Spleen (tissue), 11 donors: ENCODE results near the gene NR1D2. TPM values are rescaled to one million over a fixed set of nuclear protein-coding genes. Genes with fewer than 3 reads are reported as not detected.

Source experiments
- DNase-seq: peaks from one replicate; pipeline ENCODE4 v3.0.0-alpha.2; 2020
- H3K27ac ChIP-seq, 8 donors: fragments of 200-600 bp; sonication (generic) in 7 of 8; 1 replicate in 4 of 8; 2 replicates in 4 of 8; pipeline versions ENCODE4 v1.5.0 to v1.8.0; 2016 to 2021; ENCODE audit warnings: inconsistent platforms in 4 of 8, mild to moderate bottlenecking in 4 of 8, moderate library complexity in 1 of 8
- H3K27me3 ChIP-seq, 7 donors: fragments of 200-600 bp; sonication (generic) in 6 of 7; replicated peaks in 1 of 7; 1 replicate in 4 of 7; 2 replicates in 3 of 7; pipeline versions ENCODE4 v1.5.0 to v1.8.0; 2016 to 2021; ENCODE audit warnings: inconsistent platforms in 3 of 7, mild to moderate bottlenecking in 1 of 7
- H3K36me3 ChIP-seq, 6 donors: fragments of 200-600 bp; sonication (generic) in 5 of 6; 1 replicate in 4 of 6; 2 replicates in 2 of 6; pipeline versions ENCODE4 v1.5.0 to v1.8.0; 2016 to 2021; ENCODE audit warnings: inconsistent platforms in 2 of 6
- H3K4me1 ChIP-seq, 6 donors: fragments of 200-600 bp; sonication (generic) in 5 of 6; 1 replicate in 3 of 6; 2 replicates in 3 of 6; pipeline versions ENCODE4 v1.5.0 to v1.8.0; 2016 to 2021; ENCODE audit warnings: inconsistent platforms in 3 of 6
- H3K4me3 ChIP-seq, 8 donors: fragments of 200-600 bp; sonication (generic) in 7 of 8; 1 replicate in 4 of 8; 2 replicates in 4 of 8; pipeline versions ENCODE4 v1.5.0 to v1.8.0; 2016 to 2021; ENCODE audit warnings: inconsistent platforms in 4 of 8, mild to moderate bottlenecking in 4 of 8, moderate library complexity in 2 of 8
- H3K9me3 ChIP-seq, 8 donors: fragments of 200-600 bp; sonication (generic) in 7 of 8; 1 replicate in 4 of 8; 2 replicates in 4 of 8; pipeline versions ENCODE4 v1.5.0 to v1.8.0; 2016 to 2021; ENCODE audit warnings: inconsistent platforms in 4 of 8
- CTCF ChIP-seq, 11 experiments: fragments of 200-600 bp in 7 of 11; fragments of 450-650 bp in 4 of 11; sonication (generic) in 4 of 11; IDR thresholded peaks in 8 of 11; conservative IDR thresholded peaks in 3 of 11; 1 replicate in 7 of 11; 2 replicates in 4 of 11; pipeline versions ENCODE4 v1.4.0 to v1.8.0; 2016 to 2021; ENCODE audit warnings: antibody characterized with exemption in 11 of 11, inconsistent platforms in 4 of 11, mild to moderate bottlenecking in 1 of 11
- POLR2A ChIP-seq, 3 donors: fragments of 450-650 bp; IDR thresholded peaks; one replicate each; pipeline ENCODE4 v1.5.1; 2017; ENCODE audit warnings: antibody characterized with exemption in 3 of 3, mild to moderate bottlenecking in 1 of 3
- POLR2AphosphoS5 ChIP-seq, 3 donors: sonication (generic); formaldehyde crosslinking; IDR thresholded peaks; one replicate each; pipeline ENCODE4 v1.5.1; 2017; ENCODE audit warnings: antibody characterized with exemption in 3 of 3
- WGBS, 5 donors: extraction: QIAGEN DNeasy Blood & Tissue Kit in 3 of 5; methylation state at CpG; one replicate each; pipeline versions ENCODE4 v1.1.5 to v1.1.7; 2013 to 2018; 5-methylcytosine and 5-hydroxymethylcytosine counted together
- intact Hi-C: fragments of 100-400 bp; cut with DNase I; formaldehyde crosslinking; loops from one replicate; pipeline ENCODE4 v1.15.0; 2023; ENCODE audit warnings: low total_unique reads
- polyA plus RNA-seq, 3 donors: library from polyadenylated mRNA; stranded (reverse); fragments of 200-250 nt; gene quantifications; one replicate each; pipeline ENCODE4 v1.2.1, GENCODE V29; 2013
- total RNA-seq, 7 donors: library from RNA; depleted of rRNA in 3 of 7; stranded (reverse); fragments of >200 nt in 3 of 7; fragmentation: NEBNext Ultra II Directional in 4 of 7; extraction: Animal tissue kit (Norgen Biotek cat#: 25700) in 4 of 7; gene quantifications; one replicate each; pipeline versions ENCODE4 v1.1.0 to v1.2.1, GENCODE V29; 2016 to 2021
- donor health status: healthy with polysubstance abuse.
- donor health status: DM: no; HTN: no; CAD: no; lungs with moderate emphysema.
- donor health status: DM: no; HTN: no; CAD: no.
- donor health status: Bipolar disorder and iron deficiency.
- donor health status: healthy.
- donor health status: DM: no; HTN: no; CAD: no.
- donor health status: DM: yes; HTN: yes; CAD: no.

NR1D2 gene
- total and polyA plus RNA-seq, 10 donors, result 6.1 to 44.4 (median 33.3) TPM

GRCh38 chr3:23981136-23981535, 36.0 kb downstream of the NR1D2 start:
- H3K4me1 ChIP-seq, result no peaks in the 10 kb centered on the region
- TF ChIP-seq POLR2AphosphoS5 (IDR thresholded peaks at IDR 0.05) (peak in 1 of 3 donors; percentile 54), CTCF (IDR thresholded peaks at IDR 0.05 in 8 of 11, conservative IDR thresholded peaks at IDR 0.05 in 3 of 11) (no peak), POLR2A (IDR thresholded peaks at IDR 0.05) (no peak)
- intact Hi-C loops, result no loop called here
- H3K36me3 ChIP-seq, result peaks cover 0 to 39% (median 12%) of the 10 kb centered on the region in 6 donors
- DNase-seq, result no peak
- H3K27me3 ChIP-seq, result no peaks in the 10 kb centered on the region
- no peak overlapping the region for H3K27ac ChIP-seq
- no peak overlapping the region for H3K4me3 ChIP-seq
- peaks cover 0 to 4% (median 3%) of the 10 kb centered on the region in 8 donors for H3K9me3 ChIP-seq
- WGBS, 5 donors, result 93 to 99% (median 94%) methylated on average over 4 to 7 of the region's 7 CpGs

GRCh38 chr3:23981955-23982354, 36.9 kb downstream of the NR1D2 start:
- WGBS, 5 donors, result 72 to 91% (median 85%) methylated on average over 2 to 5 of the region's 5 CpGs
- TF ChIP-seq POLR2AphosphoS5 (IDR thresholded peaks at IDR 0.05) (no peak), CTCF (IDR thresholded peaks at IDR 0.05 in 8 of 11, conservative IDR thresholded peaks at IDR 0.05 in 3 of 11) (no peak), POLR2A (IDR thresholded peaks at IDR 0.05) (no peak)

GRCh38 chr3:23984934-23985333, 39.8 kb downstream of the NR1D2 start:
- no peaks in the 10 kb centered on the region for H3K4me1 ChIP-seq
- no peaks in the 10 kb centered on the region for H3K9me3 ChIP-seq
- 90 to 100% (median 96%) methylated on average over 3 of the region's 3 CpGs for WGBS, 5 donors
- DNase-seq, result no peak
- no peak for TF ChIP-seq POLR2A (IDR thresholded peaks at IDR 0.05)
- TF ChIP-seq POLR2AphosphoS5 (IDR thresholded peaks at IDR 0.05), result no peak
- TF ChIP-seq CTCF (IDR thresholded peaks at IDR 0.05 in 8 of 11, conservative IDR thresholded peaks at IDR 0.05 in 3 of 11), result no peak
- intact Hi-C loops, result no loop called here
- H3K27me3 ChIP-seq, result no peaks in the 10 kb centered on the region
- no peak overlapping the region for H3K27ac ChIP-seq
- no peak overlapping the region for H3K4me3 ChIP-seq
- H3K36me3 ChIP-seq, result peaks cover 0 to 11% (median 0%) of the 10 kb centered on the region in 6 donors

More at GRCh38 chr3:23981955-23982354, 36.9 kb downstream of the NR1D2 start:
- Histone ChIP-seq H3K27me3 (no peaks in the 10 kb centered on the region), H3K36me3 (peaks cover 0 to 31% (median 12%) of the 10 kb centered on the region in 6 donors), H3K27ac (no peak overlapping the region), H3K9me3 (no peaks in the 10 kb centered on the region), H3K4me1 (no peaks in the 10 kb centered on the region), H3K4me3 (no peak overlapping the region)
- intact Hi-C loops, result no loop called here
- no peak for DNase-seq

- DNase-seq, result no peak
- intact Hi-C loops, result no loop called here
- Histone ChIP-seq H3K27ac (no peak overlapping the region), H3K36me3 (peaks cover 0 to 8% (median 0%) of the 10 kb centered on the region in 6 donors), H3K27me3 (no peaks in the 10 kb centered on the region), H3K4me3 (no peak overlapping the region), H3K4me1 (peaks cover 0 to under 1% (median 0%) of the 10 kb centered on the region in 6 donors), H3K9me3 (no peaks in the 10 kb centered on the region)
- no peak for TF ChIP-seq POLR2A (IDR thresholded peaks at IDR 0.05)
- 60 to 63% (median 61%) methylated on average over 1 of the region's 1 CpG for WGBS, 5 donors
Observed at GRCh38 chr3:23985747-23986544, 40.9 kb downstream of the NR1D2 start.
